Testis (tissue), 5 donors: ENCODE data around the gene CLSTN1. TPM values are rescaled to one million over a fixed set of nuclear protein-coding genes. Genes with fewer than 3 reads are reported as not detected.
A peak's percentile ranks its signal among the peaks of the same experiment; 100 is the strongest.

Source experiments
- DNase-seq: peaks from one replicate; pipeline ENCODE4 v3.0.0-alpha.2; 2019
- H3K27ac ChIP-seq, 2 donors: fragments of 200-600 bp; sonication (generic); one replicate each; pipeline ENCODE4 v1.5.1; 2019
- H3K27me3 ChIP-seq: fragments of 200-600 bp; sonication (generic); one replicate; pipeline ENCODE4 v1.5.1; 2019
- H3K36me3 ChIP-seq: fragments of 200-600 bp; sonication (generic); one replicate; pipeline ENCODE4 v1.5.1; 2017; ENCODE audit warnings: low read depth; ENCODE audit errors: missing control alignments
- H3K4me1 ChIP-seq: fragments of 200-600 bp; sonication (generic); one replicate; pipeline ENCODE4 v1.5.1; 2019
- H3K4me3 ChIP-seq, 2 donors: fragments of 200-600 bp; sonication (generic); one replicate each; pipeline ENCODE4 v1.5.1; 2017 to 2019
- H3K9me3 ChIP-seq: fragments of 200-600 bp; sonication (generic); one replicate; pipeline ENCODE4 v1.5.1; 2017
- CTCF ChIP-seq, 3 experiments: fragments of 450-650 bp in 2 of 3; fragments of 200-600 bp in 1 of 3; sonication (generic) in 1 of 3; IDR thresholded peaks; one replicate each; pipeline ENCODE4 v1.5.1; 2016 to 2019; ENCODE audit warnings: antibody characterized with exemption in 3 of 3, mild to moderate bottlenecking in 2 of 3, moderate library complexity in 1 of 3
- POLR2A ChIP-seq: fragments of 450-650 bp; IDR thresholded peaks from one replicate; pipeline ENCODE4 v1.6.1; 2017; ENCODE audit warnings: antibody characterized with exemption, mild to moderate bottlenecking, moderate library complexity
- WGBS, 2 donors: methylation state at CpG; one replicate each; pipeline ENCODE4 v1.1.5; 2018; 5-methylcytosine and 5-hydroxymethylcytosine counted together
- intact Hi-C: fragments of 100-400 bp; cut with DNase I; formaldehyde crosslinking; loops from one replicate; pipeline ENCODE4 v1.15.1; 2023; ENCODE audit warnings: low total_unique reads
- long read RNA-seq, 2 donors: transcript quantifications; one replicate each; lab custom pipeline, GENCODE V29; 2026
- polyA plus RNA-seq: library from polyadenylated mRNA; stranded (reverse); fragments of 350-450 nt; fragmentation: Illumina TruSeq; extraction: RNeasy Lipid Tissue Mini Kit (QIAGEN cat#74804); gene quantifications from one replicate; pipeline ENCODE4 v1.2.3, GENCODE V29; 2014; ENCODE audit warnings: low read depth, low replicate concordance; ENCODE audit not compliant: insufficient read depth
- total RNA-seq, 2 donors: library from RNA; depleted of rRNA; stranded (reverse); fragments of >200 nt; gene quantifications; one replicate each; pipeline ENCODE4 v1.2.3, GENCODE V29; 2016

CLSTN1 gene
- total RNA-seq (10 to 100 TPM; 52.6 to 70.2 TPM), polyA plus RNA-seq (60.4 TPM)
- long read RNA-seq, donor 1, full-length matches to known transcripts, result 7 of 47 reads
- long read RNA-seq, donor 1, partial matches to known transcripts, result 34 of 47 reads
- long read RNA-seq, donor 1, other reads (novel, unspliced or antisense), result 6 of 47 reads
- long read RNA-seq, donor 2, full-length matches to known transcripts, result 3 of 3 reads
- long read RNA-seq, donor 2, partial matches to known transcripts, result 0 of 3 reads
- long read RNA-seq, donor 2, other reads (novel, unspliced or antisense), result 0 of 3 reads

GRCh38 chr1:9823943-9824701 lies at the start of gene CLSTN1:
Gene CLSTN1 (minus strand): TSS chr1:9823965. CDS start chr1:9823733, 232 bp downstream.
- peak within 1 kb of the TSS; percentile 84 to 89 for H3K4me3 ChIP-seq
- TF ChIP-seq POLR2A (no peak), CTCF (IDR thresholded peaks at IDR 0.05) (no peak)
- no peaks in the 10 kb centered on the region for H3K36me3 ChIP-seq
- peak within 1 kb of the TSS; percentile 83 to 90 for H3K27ac ChIP-seq
- peak; percentile 93 for DNase-seq
- intact Hi-C loops, result no loop called here
- H3K27me3 ChIP-seq, result no peaks in the 10 kb centered on the region
- 0 to 1% methylated on average over 4 to 76 of the region's 93 CpGs for WGBS, 2 donors
- H3K9me3 ChIP-seq, result no peaks in the 10 kb centered on the region
- H3K4me1 ChIP-seq, result peaks cover 18% of the 10 kb centered on the region

- intact Hi-C loops, result loop anchor here (10.0 kb wide), 1 partner anchor 71 kb away; the partner anchor contains the start of genes LZIC and NMNAT1
Measured at GRCh38 chr1:9873385-9873784, 49.6 kb upstream of the CLSTN1 start.

GRCh38 chr1:9872430-9873165 lies 48.8 kb upstream of the CLSTN1 start:
- H3K9me3 ChIP-seq, result no peaks in the 10 kb centered on the region
- WGBS, 2 donors, result 89% methylated on average over 7 to 11 of the region's 11 CpGs
- H3K36me3 ChIP-seq, result no peaks in the 10 kb centered on the region
- peaks cover 7% of the 10 kb centered on the region for H3K4me1 ChIP-seq
- no peak overlapping the region for H3K27ac ChIP-seq
- TF ChIP-seq POLR2A (no peak), CTCF (IDR thresholded peaks at IDR 0.05) (no peak)
- no peaks in the 10 kb centered on the region for H3K27me3 ChIP-seq
- intact Hi-C loops, result loop anchor here (10.0 kb wide), 1 partner anchor 72 kb away; the partner anchor contains the start of genes LZIC and NMNAT1
- no peak for DNase-seq
- H3K4me3 ChIP-seq, result no peak overlapping the region

More at GRCh38 chr1:9873385-9873784, 49.6 kb upstream of the CLSTN1 start:
- Histone ChIP-seq H3K36me3 (no peaks in the 10 kb centered on the region), H3K4me1 (peaks cover 7% of the 10 kb centered on the region), H3K27ac (no peak overlapping the region), H3K4me3 (no peak overlapping the region), H3K9me3 (no peaks in the 10 kb centered on the region), H3K27me3 (no peaks in the 10 kb centered on the region)
- WGBS, 2 donors, result 94 to 95% methylated on average over 4 to 5 of the region's 5 CpGs
- no peak for TF ChIP-seq POLR2A
- no peak for TF ChIP-seq CTCF (IDR thresholded peaks at IDR 0.05)
- DNase-seq, result no peak

- no peaks in the 10 kb centered on the region for H3K9me3 ChIP-seq
- no peak overlapping the region for H3K27ac ChIP-seq
- intact Hi-C loops, result loop anchor here (10.0 kb wide), 1 partner anchor 73 kb away; the partner anchor contains the start of genes LZIC and NMNAT1
- H3K36me3 ChIP-seq, result no peaks in the 10 kb centered on the region
- no peak overlapping the region for H3K4me3 ChIP-seq
- WGBS, 2 donors, result 86 to 94% methylated on average over 10 to 20 of the region's 20 CpGs
- H3K4me1 ChIP-seq, result peaks cover 7% of the 10 kb centered on the region
- no peak for DNase-seq
- no peak for TF ChIP-seq POLR2A
- no peak for TF ChIP-seq CTCF (IDR thresholded peaks at IDR 0.05)
- no peaks in the 10 kb centered on the region for H3K27me3 ChIP-seq
Measured at GRCh38 chr1:9871707-9872425, 48.1 kb upstream of the CLSTN1 start.
